GM12878 (cell line): ENCODE data around the gene SCAMP4. TPM values are rescaled to one million over a fixed set of nuclear protein-coding genes. Genes with fewer than 3 reads are reported as not detected.

ENCODE experiments used
- BCLAF1 ChIP-seq: fragments of 450-650 bp; IDR thresholded peaks from 2 replicates; pipeline ENCODE4 v1.6.1; 2017; ENCODE audit warnings: antibody characterized with exemption, mild to moderate bottlenecking, moderate library complexity
- CHD2 ChIP-seq: IDR thresholded peaks from 2 replicates; pipeline ENCODE4 v1.6.1; 2011; ENCODE audit warnings: low read depth, low read length, improper control_type of control experiment, borderline replicate concordance
- CREB1 ChIP-seq: IDR thresholded peaks from 2 replicates; pipeline ENCODE4 v1.6.1; 2012; ENCODE audit warnings: low read depth, mild to moderate bottlenecking, inconsistent platforms
- EGR1 ChIP-seq, 2 experiments: IDR thresholded peaks; 1 replicate in 1 of 2; 2 replicates in 1 of 2; pipeline ENCODE4 v1.6.1; 2011 to 2012; ENCODE audit warnings: low read depth in 2 of 2, low read length in 2 of 2, borderline replicate concordance in 1 of 2, mild to moderate bottlenecking in 1 of 2, moderate library complexity in 1 of 2
- HCFC1 ChIP-seq: fragments of 150-350 bp; IDR thresholded peaks from 2 replicates; pipeline ENCODE4 v1.6.1; 2014; ENCODE audit warnings: low read length
- IKZF1 ChIP-seq: fragments of 450-650 bp; conservative IDR thresholded peaks from 2 replicates; pipeline ENCODE4 v1.6.1; 2017; ENCODE audit warnings: antibody characterized with exemption, mild to moderate bottlenecking
- NBN ChIP-seq: fragments of 450-650 bp; IDR thresholded peaks from 2 replicates; pipeline ENCODE4 v1.6.1; 2016
- PML ChIP-seq: IDR thresholded peaks from 2 replicates; pipeline ENCODE4 v1.6.1; 2012; ENCODE audit warnings: low read length, inconsistent platforms
- PRDM15 ChIP-seq: fragments of 450-650 bp; formaldehyde crosslinking; IDR thresholded peaks from 2 replicates; pipeline ENCODE4 v1.4.0; 2020; ENCODE audit warnings: mild to moderate bottlenecking, moderate library complexity
- RAD21 ChIP-seq: IDR thresholded peaks from 2 replicates; pipeline ENCODE4 v1.6.1; 2011; ENCODE audit warnings: mild to moderate bottlenecking, low read depth, low read length, moderate library complexity; ENCODE audit not compliant: insufficient read depth
- SMARCA5 ChIP-seq: fragments of 450-650 bp; IDR thresholded peaks from 2 replicates; pipeline ENCODE4 v1.6.1; 2017; ENCODE audit warnings: mild to moderate bottlenecking
- TAF1 ChIP-seq: IDR thresholded peaks from 2 replicates; pipeline ENCODE4 v1.6.1; 2011; ENCODE audit warnings: mild to moderate bottlenecking, low read depth, low read length, borderline replicate concordance
- USF1 ChIP-seq: IDR thresholded peaks from 2 replicates; pipeline ENCODE4 v1.6.1; 2011; ENCODE audit warnings: borderline replicate concordance, low read depth, mild to moderate bottlenecking, moderate library complexity, mixed read lengths, low read length; ENCODE audit not compliant: insufficient read depth; ENCODE audit errors: extremely low read length
- ZBTB40 ChIP-seq: fragments of 450-650 bp; IDR thresholded peaks from 2 replicates; pipeline ENCODE4 v1.6.1; 2016; ENCODE audit warnings: mild to moderate bottlenecking, moderate library complexity, borderline replicate concordance
- ZNF274 ChIP-seq: IDR thresholded peaks from one replicate; pipeline ENCODE4 v1.8.0; 2011; ENCODE audit not compliant: insufficient read length, insufficient read depth
- polyA plus RNA-seq, 11 experiments: library from polyadenylated mRNA; depleted of rRNA in 4 of 11; unstranded in 6 of 11; stranded (reverse) in 5 of 11; fragments of >200 nt; fragmentation: Nextera tagmentation in 4 of 11; fragmentation: Illumina TruSeq in 1 of 11; extraction: Ambion mirVana in 4 of 11; extraction: Trizol in 1 of 11; gene quantifications; 1 replicate in 1 of 11; 2 replicates in 10 of 11; pipeline versions ENCODE4 v1.2.1 to v1.2.3, GENCODE V29; 2011 to 2016; ENCODE audit warnings: inconsistent platforms in 2 of 11, missing spikeins in 2 of 11, low read depth in 1 of 11
- total RNA-seq, 4 experiments: library from RNA; depleted of rRNA in 3 of 4; stranded (reverse); fragments of >200 nt in 3 of 4; fragmentation: Illumina TruSeq in 1 of 4; extraction: Trizol in 1 of 4; gene quantifications; 2 replicates each; pipeline versions ENCODE4 v1.2.1 to v1.2.3, GENCODE V29; 2013 to 2021

Gene SCAMP4
- total and polyA plus RNA-seq, 10 of the 15 experiments (the other 5 are each of a cell fraction or from before 2014, with no cell fraction given), result 0.63 to 34.7 (median 12.8) TPM

DNA sequence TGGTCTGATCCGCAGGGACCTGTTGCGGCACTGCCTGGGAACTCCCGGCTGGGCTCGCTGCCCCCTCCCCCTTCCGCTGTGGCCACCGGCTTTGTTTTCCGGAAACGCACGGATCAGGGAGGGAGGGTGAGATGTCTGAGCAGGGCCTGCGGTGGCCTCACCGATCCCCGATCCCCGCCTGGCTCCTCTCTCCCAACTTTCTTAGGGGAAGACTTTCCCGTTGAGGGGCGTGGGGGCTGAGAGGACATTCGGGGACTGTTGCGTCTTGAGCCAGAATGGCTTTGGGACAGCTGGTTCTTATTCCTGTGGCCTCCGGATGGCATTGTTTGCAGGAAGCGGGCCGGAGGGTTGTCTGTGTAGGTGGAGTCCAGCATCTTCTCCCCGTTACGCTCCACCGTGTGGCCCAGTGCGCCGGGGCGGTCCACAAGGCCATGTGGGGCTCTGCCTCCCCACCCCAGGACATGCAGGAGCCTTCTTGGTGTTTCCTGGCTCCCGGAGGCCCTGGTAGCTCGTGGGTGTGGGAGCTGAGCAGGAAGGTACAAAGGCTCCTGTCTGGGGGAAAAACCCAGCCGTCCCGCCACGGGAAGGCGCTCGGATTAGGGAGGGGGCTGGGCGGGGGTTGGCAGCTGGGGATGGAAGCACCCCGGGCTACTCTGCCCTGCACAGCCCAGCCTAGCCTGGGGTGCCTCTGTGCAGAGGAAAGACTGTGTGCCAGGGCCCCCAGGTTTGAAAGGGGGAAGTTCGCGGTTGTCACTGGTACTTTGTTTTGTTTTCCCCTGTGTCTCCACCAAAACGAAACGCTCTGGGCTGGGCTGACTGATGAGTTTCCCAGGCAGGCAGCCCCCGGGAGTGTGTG lies 37.1 kb downstream of the SCAMP4 start (continued):
- peak; percentile 66; the same call in 1 of the 2 replicates for TF ChIP-seq ZBTB40
- TF ChIP-seq SMARCA5, result 0 out of 2 replicates have a peak, but pooled peaks have one; percentile 46
- 0 out of 3 replicates have a peak, but pooled peaks of 1 of the 2 experiments have one; percentile 11 for TF ChIP-seq EGR1 (IDR thresholded peaks at IDR 0.05; ENCODE audit: borderline replicate concordance in 1 of 2, low read depth in 2 of 2, low read length in 2 of 2)
- no peak for TF ChIP-seq ZNF274
- no peak for TF ChIP-seq CREB1
- peak; percentile 42; the same call in 1 of the 2 replicates for TF ChIP-seq CHD2
- TF ChIP-seq NBN, result peak; percentile 64; the same call in 1 of the 2 replicates
- TF ChIP-seq BCLAF1, result no peak
- no peak for TF ChIP-seq PRDM15
- TF ChIP-seq USF1, result no peak
- peak; percentile 84 for TF ChIP-seq IKZF1
- no peak; the same call in 1 of the 2 replicates for TF ChIP-seq TAF1
- TF ChIP-seq PML, result no peak
- no peak for TF ChIP-seq HCFC1
- TF ChIP-seq RAD21, result no peak
